ENCODE measurements around the gene FAM13A. TPM values are rescaled to one million over a fixed set of nuclear protein-coding genes. Genes with fewer than 3 reads are reported as not detected.
A peak's percentile ranks its signal among the peaks of the same experiment; 100 is the strongest.

The FAM13A gene
- total and polyA plus RNA-seq, 2 of the 4 experiments (the other 2 are of a cell fraction): 13.1 to 22.0 TPM

GRCh38 chr4:88911246-88912212 lies 145.5 kb downstream of the FAM13A start:
- in situ Hi-C loops (cut with MboI; ENCODE audit: low sequenced_read_pairs): no loop called here
- Histone ChIP-seq H3K79me1 (ENCODE audit: low read depth in 1 of 2, low read length in 2 of 2) (no peaks in the 10 kb centered on the region), H3K14ac (replicated peaks; ENCODE audit: low read depth, low read length) (no peak overlapping the region), H3K4ac (ENCODE audit: low read depth, low read length) (no peak overlapping the region), H3K4me2 (ENCODE audit: low read depth, low read length) (no peak overlapping the region), H4K91ac (ENCODE audit: insufficient read depth, low read depth, low read length) (no peak overlapping the region), H2AFZ (replicated peaks; ENCODE audit: low read length, poor library complexity) (no peak overlapping the region), H3K9ac (ENCODE audit: low read depth, low read length) (no peak overlapping the region), H3K36me3 (ENCODE audit: control insufficient read depth, insufficient read depth, low read length) (no peaks in the 10 kb centered on the region), H2AK9ac (replicated peaks; ENCODE audit: low read depth, low read length, poor library complexity) (no peak overlapping the region), H3K23ac (ENCODE audit: low read depth, low read length) (no peak overlapping the region), H3K9me3 (ENCODE audit: control insufficient read depth, insufficient read depth, low read length) (no peaks in the 10 kb centered on the region), H2BK20ac (ENCODE audit: low read depth, low read length) (no peak overlapping the region), H2AK5ac (ENCODE audit: low read depth, low read length) (no peak overlapping the region), H4K5ac (ENCODE audit: low read depth, low read length) (no peak overlapping the region), H3K4me1 (ENCODE audit: control insufficient read depth, insufficient read depth, low read length) (peaks cover 4% of the 10 kb centered on the region), H3K4me3 (ENCODE audit: insufficient read depth, low read depth, low read length) (no peak overlapping the region), H2BK15ac (ENCODE audit: low read depth, low read length) (no peak overlapping the region), H3K27me3 (ENCODE audit: control insufficient read depth, insufficient read depth, low read length) (no peaks in the 10 kb centered on the region), H3K56ac (ENCODE audit: extremely low read depth, insufficient read depth, low read length) (no peak overlapping the region), H2BK120ac (ENCODE audit: low read depth, low read length) (no peak overlapping the region), H4K8ac (ENCODE audit: low read depth in 2 of 2, low read length in 2 of 2) (no peak overlapping the region), H3K18ac (ENCODE audit: low read depth, low read length) (no peak overlapping the region), H4K20me1 (ENCODE audit: insufficient read depth, low read length) (no peaks in the 10 kb centered on the region), H3K9me1 (ENCODE audit: insufficient read depth, low read length) (peaks cover 6% of the 10 kb centered on the region; the same call in 1 of the 2 replicates), H2BK5ac (ENCODE audit: low read depth, low read length, poor library complexity, severe bottlenecking) (no peak overlapping the region), H3K27ac (ENCODE audit: insufficient read depth, low read length) (no peak overlapping the region)
- TF ChIP-seq RCOR1 (IDR thresholded peaks at IDR 0.05; ENCODE audit: insufficient replicate concordance, low read length) (no peak), CEBPB (IDR thresholded peaks at IDR 0.05; ENCODE audit: low read depth, low read length) (peak; percentile 65)
- 100% methylated on average over 1 of the region's 5 CpGs; no CpG with 5 or more reads in 1 of the 2 experiments for WGBS, 2 experiments (ENCODE audit: extremely low coverage in 2 of 2, insufficient read length in 1 of 2)
- dilution Hi-C loops (cut with HindIII; ENCODE audit: low sequenced_read_pairs, unreplicated experiment): no loop called here
- no TSS peak for BruUV-seq (replicated peaks)
- intact Hi-C loops (cut with micrococcal nuclease): no loop called here
- ATAC-seq (ENCODE audit: low read depth): no peak
- CTCF ChIA-PET: interaction anchor here (0.6 kb wide), 1 partner anchor 53 kb away, joined by 3 read pairs; no protein-coding TSS in a partner anchor
- POLR2A ChIA-PET (ENCODE audit: unreplicated experiment): no interaction called here
- no peak for DNase-seq

Measured in IMR-90 (cell line).